Measurements from ENCODE around the gene OBSCN. TPM values are rescaled to one million over a fixed set of nuclear protein-coding genes. Genes with fewer than 3 reads are reported as not detected.

Gene OBSCN
- total and polyA plus RNA-seq, 2 donors (not counting 1 experiment from before 2014, with no cell fraction given): 10.0 to 63.9 TPM

- H3K9me3 Mint-ChIP-seq (ENCODE audit: insufficient read depth): no peaks in the 10 kb centered on the region
- H3K27ac Mint-ChIP-seq: no peak overlapping the region
Measured at GRCh38 chr1:228360533-228361313, 152.9 kb downstream of the OBSCN start.

More at GRCh38 chr1:228360533-228361313, 152.9 kb downstream of the OBSCN start:
- no peak overlapping the region for H2AFZ ChIP-seq (ENCODE audit: insufficient read depth, low read depth, low read length, poor library complexity, severe bottlenecking)
- no peak overlapping the region for H3K9ac ChIP-seq (ENCODE audit: low read length)
- H3K27me3 ChIP-seq (replicated peaks in 1 of 4; ENCODE audit: control extremely low read depth in 1 of 4, control insufficient read depth in 3 of 4, insufficient read depth in 4 of 4, low read length in 3 of 4): no peaks in the 10 kb centered on the region
- H3K36me3 ChIP-seq (replicated peaks in 1 of 2; ENCODE audit: control extremely low read depth in 1 of 2, control insufficient read depth in 1 of 2, extremely low read depth in 1 of 2, insufficient read depth in 2 of 2, low read length in 1 of 2): no peaks in the 10 kb centered on the region
- Mint-ChIP-seq H3K4me3 (no peak overlapping the region), H3K4me1 (no peaks in the 10 kb centered on the region), H3K27me3 (no peaks in the 10 kb centered on the region)
- DNase-seq: no peak
- H3K9me3 ChIP-seq (ENCODE audit: control extremely low read depth in 1 of 3, control insufficient read depth in 2 of 3, insufficient read depth in 1 of 3, low read length in 2 of 3): no peaks in the 10 kb centered on the region
- no peak overlapping the region for H3K4me3 ChIP-seq (ENCODE audit: control extremely low read depth in 1 of 5, extremely low read depth in 1 of 5, insufficient read depth in 1 of 5, low read depth in 2 of 5, low read length in 4 of 5)
- TF ChIP-seq CTCF (IDR thresholded peaks at IDR 0.05) (no peak), EZH2 (IDR thresholded peaks at IDR 0.05; ENCODE audit: borderline replicate concordance, insufficient read depth, low read depth, low read length, poor library complexity, severe bottlenecking) (no peak)
- no peak for ATAC-seq (ENCODE audit: low read depth)
- H4K20me1 ChIP-seq (ENCODE audit: control insufficient read depth, insufficient read depth, low read length, poor library complexity, severe bottlenecking): no peaks in the 10 kb centered on the region
- no peaks in the 10 kb centered on the region for H3K4me1 ChIP-seq (ENCODE audit: control insufficient read depth in 2 of 2, insufficient read depth in 2 of 2, low read length in 2 of 2)
- CTCF ChIA-PET: no interaction called here
- POLR2A ChIA-PET: no interaction called here
- no peaks in the 10 kb centered on the region for H3K79me2 ChIP-seq (ENCODE audit: control insufficient read depth, insufficient read depth, low read length)
- no peak overlapping the region for H3K27ac ChIP-seq (ENCODE audit: low read length in 2 of 2)
- 95% methylated on average over 19 of the region's 19 CpGs for WGBS (ENCODE audit: insufficient coverage)
- intact Hi-C loops (cut with micrococcal nuclease): no loop called here
- H3K4me2 ChIP-seq (replicated peaks; ENCODE audit: low read depth, low read length, poor library complexity, severe bottlenecking): no peak overlapping the region
